Measurements from ENCODE around the gene PROSER2. TPM values are rescaled to one million over a fixed set of nuclear protein-coding genes. Genes with fewer than 3 reads are reported as not detected.
A peak's percentile ranks its signal among the peaks of the same experiment; 100 is the strongest.

PROSER2 gene
- total and polyA plus RNA-seq, 9 of the 15 experiments (the other 6 are each of a cell fraction or from before 2014, with no cell fraction given): 0.62 to 14.8 (median 2.9) TPM

- peaks cover 94% of the 10 kb centered on the region for H3K79me2 ChIP-seq (ENCODE audit: control insufficient read depth, insufficient read depth, low read length)
- in situ Hi-C loops (cut with MboI): no loop called here
- peaks cover 3% of the 10 kb centered on the region for H3K9me1 ChIP-seq (ENCODE audit: control insufficient read depth, insufficient read depth, low read length)
- H3K4me2 ChIP-seq (ENCODE audit: insufficient read depth, low read length): no peak overlapping the region
- H3K4me3 ChIP-seq: no peak overlapping the region
- ChIA-PET POLR2A (interaction anchor here (0.6 to 1.9 kb wide), 3 partner anchors 10 to 25 kb away, joined by 3 to 8 read pairs (median 3); no protein-coding TSS in a partner anchor), CTCF (ENCODE audit: low intra/inter-chr PET ratio) (no interaction called here)
- intact Hi-C loops (cut with micrococcal nuclease): no loop called here
- no TSS peak for BruUV-seq (replicated peaks)
- WGBS (ENCODE audit: insufficient coverage, low coverage, missing lambda C conversion rate): 80% methylated on average over 14 of the region's 16 CpGs
- H4K20me1 ChIP-seq (replicated peaks; ENCODE audit: control insufficient read depth, insufficient read depth, low read length): peaks cover 32% of the 10 kb centered on the region
- peaks cover 73% of the 10 kb centered on the region for H3K36me3 ChIP-seq (ENCODE audit: control insufficient read depth, insufficient read depth, low read length)
- H2AFZ ChIP-seq (ENCODE audit: low read depth, low read length): no peak overlapping the region
- H3K4me1 ChIP-seq (replicated peaks in 1 of 2; ENCODE audit: control insufficient read depth in 2 of 2, insufficient read depth in 2 of 2, low read length in 2 of 2): peaks cover 3 to 17% of the 10 kb centered on the region in 2 experiments; a peak in 3 of 5 replicates
- H3K9me3 ChIP-seq (replicated peaks; ENCODE audit: control insufficient read depth, insufficient read depth, low read depth, low read length): no peaks in the 10 kb centered on the region
- DNase-seq (ENCODE audit: extremely low read depth in 1 of 4, low spot score in 3 of 4) (no peak), ATAC-seq (no peak), FAIRE-seq (no peak)
- no peak overlapping the region for H3K27ac ChIP-seq (ENCODE audit: extremely low read depth, low read depth, low read length)
- H3K27me3 ChIP-seq (ENCODE audit: control insufficient read depth in 2 of 2, insufficient read depth in 2 of 2, low read length in 2 of 2): no peaks in the 10 kb centered on the region
- H3K9ac ChIP-seq (ENCODE audit: insufficient read depth in 1 of 2, low read depth in 2 of 2, low read length in 2 of 2): peak overlapping the region in 1 of 2 experiments; percentile 46; a peak in 2 of 4 replicates
- TF ChIP-seq SUPT5H (IDR thresholded peaks at IDR 0.05) (peak; percentile 48; the same call in 1 of the 2 replicates), SMAD1 (IDR thresholded peaks at IDR 0.05; ENCODE audit: low read depth, low read length, partially characterized antibody) (no peak), YBX1 (IDR thresholded peaks at IDR 0.05) (no peak), RREB1 (CRISPR knock-in tag; IDR thresholded peaks at IDR 0.05) (no peak), FOXM1 (IDR thresholded peaks at IDR 0.05; ENCODE audit: low read depth) (no peak), FOXM1 (CRISPR knock-in tag; IDR thresholded peaks at IDR 0.05; ENCODE audit: low read depth) (no peak), MTA2 (IDR thresholded peaks at IDR 0.05; ENCODE audit: low read depth) (no peak), RBFOX2 (IDR thresholded peaks at IDR 0.05; ENCODE audit: low read depth, low read length) (peak; percentile 39), HMBOX1 (IDR thresholded peaks at IDR 0.05) (no peak), GABPB2 (CRISPR knock-in tag; conservative IDR thresholded peaks at IDR 0.05) (no peak), ZNF445 (CRISPR knock-in tag; IDR thresholded peaks at IDR 0.05; ENCODE audit: low read depth) (no peak), LEF1 (IDR thresholded peaks at IDR 0.05) (no peak), POLR2A (conservative IDR thresholded peaks at IDR 0.05) (peak; percentile 49), NCOA2 (IDR thresholded peaks at IDR 0.05; ENCODE audit: partially characterized antibody in 2 of 2) (no peak), SMARCA5 (IDR thresholded peaks at IDR 0.05) (no peak), CREB1 (IDR thresholded peaks at IDR 0.05) (no peak), CREB1 (CRISPR knock-in tag; IDR thresholded peaks at IDR 0.05) (no peak), ARNT (IDR thresholded peaks at IDR 0.05) (no peak), ZZZ3 (IDR thresholded peaks at IDR 0.05) (no peak), KLF16 (IDR thresholded peaks at IDR 0.05) (no peak)
Measured at GRCh38 chr10:11887381-11888227, 64.4 kb downstream of the PROSER2 start.
